Osteocyte (in vitro differentiated cells): ENCODE results near the gene PPARA. TPM values are rescaled to one million over a fixed set of nuclear protein-coding genes. Genes with fewer than 3 reads are reported as not detected.

Experiments used
- DNase-seq: peaks from one replicate; pipeline ENCODE4 v3.0.0; 2021; ENCODE audit warnings: mixed read lengths; ENCODE audit not compliant: unreplicated experiment; ENCODE audit errors: extremely low spot score
- H3K27ac Mint-ChIP-seq: one replicate; pipeline ENCODE4 v1.8.0; 2021; ENCODE audit warnings: mild to moderate bottlenecking, mixed read lengths; ENCODE audit not compliant: unreplicated experiment
- H3K27me3 Mint-ChIP-seq: one replicate; pipeline ENCODE4 v1.8.0; 2021; ENCODE audit warnings: mixed read lengths; ENCODE audit not compliant: unreplicated experiment
- H3K36me3 Mint-ChIP-seq: one replicate; pipeline ENCODE4 v1.8.0; 2021; ENCODE audit warnings: mixed read lengths; ENCODE audit not compliant: unreplicated experiment
- H3K4me1 Mint-ChIP-seq: one replicate; pipeline ENCODE4 v1.8.0; 2021; ENCODE audit warnings: mixed read lengths; ENCODE audit not compliant: unreplicated experiment
- H3K4me3 Mint-ChIP-seq: one replicate; pipeline ENCODE4 v1.8.0; 2021; ENCODE audit warnings: mild to moderate bottlenecking, moderate library complexity, mixed read lengths; ENCODE audit not compliant: unreplicated experiment
- H3K9me3 Mint-ChIP-seq: one replicate; pipeline ENCODE4 v1.8.0; 2021; ENCODE audit warnings: mixed read lengths; ENCODE audit not compliant: unreplicated experiment
- total RNA-seq: library from RNA; stranded (reverse); gene quantifications from 2 replicates; pipeline ENCODE4 v1.2.1, GENCODE V29; 2021
- TF ChIP-seq, protein P1 (sequence below): fragments of 200-600 bp; sonication (generic); IDR thresholded peaks from 2 replicates; pipeline ENCODE4 v1.5.0; 2021; ENCODE audit warnings: antibody characterized with exemption, mild to moderate bottlenecking, moderate library complexity

PPARA gene
- total RNA-seq, 1 donor from 2014 or later, result 21.9 TPM

DNA sequence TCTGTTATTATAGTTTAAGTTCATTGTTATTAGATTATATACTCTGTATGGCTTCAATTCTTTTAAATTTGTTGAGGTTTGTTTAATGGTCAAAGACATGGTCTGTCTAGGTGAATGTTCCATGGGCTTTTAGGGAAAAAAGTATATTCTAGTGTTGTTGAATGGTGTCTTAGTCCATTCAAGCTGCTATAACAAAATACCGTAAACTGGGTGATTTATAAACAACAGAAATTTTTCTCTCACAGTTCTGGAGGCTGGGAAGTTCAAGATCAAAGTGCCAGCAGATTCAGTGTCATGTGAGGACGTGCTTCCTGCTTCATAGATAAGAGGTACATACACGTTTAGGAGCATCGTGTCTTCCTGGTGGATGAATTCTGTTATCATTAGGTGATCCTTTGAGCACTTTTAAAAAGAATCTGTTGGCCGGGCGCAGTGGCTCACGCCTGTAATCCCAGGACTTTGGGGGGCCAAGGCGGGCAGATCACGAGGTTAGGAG, 26.2 kb downstream of the PPARA start:
- peaks cover 9% of the 10 kb centered on the region for H3K4me1 Mint-ChIP-seq
- H3K27me3 Mint-ChIP-seq, result no peaks in the 10 kb centered on the region
- no peak overlapping the region for H3K27ac Mint-ChIP-seq
- TF ChIP-seq, protein P1, sequence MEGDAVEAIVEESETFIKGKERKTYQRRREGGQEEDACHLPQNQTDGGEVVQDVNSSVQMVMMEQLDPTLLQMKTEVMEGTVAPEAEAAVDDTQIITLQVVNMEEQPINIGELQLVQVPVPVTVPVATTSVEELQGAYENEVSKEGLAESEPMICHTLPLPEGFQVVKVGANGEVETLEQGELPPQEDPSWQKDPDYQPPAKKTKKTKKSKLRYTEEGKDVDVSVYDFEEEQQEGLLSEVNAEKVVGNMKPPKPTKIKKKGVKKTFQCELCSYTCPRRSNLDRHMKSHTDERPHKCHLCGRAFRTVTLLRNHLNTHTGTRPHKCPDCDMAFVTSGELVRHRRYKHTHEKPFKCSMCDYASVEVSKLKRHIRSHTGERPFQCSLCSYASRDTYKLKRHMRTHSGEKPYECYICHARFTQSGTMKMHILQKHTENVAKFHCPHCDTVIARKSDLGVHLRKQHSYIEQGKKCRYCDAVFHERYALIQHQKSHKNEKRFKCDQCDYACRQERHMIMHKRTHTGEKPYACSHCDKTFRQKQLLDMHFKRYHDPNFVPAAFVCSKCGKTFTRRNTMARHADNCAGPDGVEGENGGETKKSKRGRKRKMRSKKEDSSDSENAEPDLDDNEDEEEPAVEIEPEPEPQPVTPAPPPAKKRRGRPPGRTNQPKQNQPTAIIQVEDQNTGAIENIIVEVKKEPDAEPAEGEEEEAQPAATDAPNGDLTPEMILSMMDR, result no peak
- peaks cover 23% of the 10 kb centered on the region for H3K9me3 Mint-ChIP-seq
- H3K4me3 Mint-ChIP-seq, result no peak overlapping the region
- peaks cover 40% of the 10 kb centered on the region for H3K36me3 Mint-ChIP-seq
- DNase-seq, result no peak

DNA sequence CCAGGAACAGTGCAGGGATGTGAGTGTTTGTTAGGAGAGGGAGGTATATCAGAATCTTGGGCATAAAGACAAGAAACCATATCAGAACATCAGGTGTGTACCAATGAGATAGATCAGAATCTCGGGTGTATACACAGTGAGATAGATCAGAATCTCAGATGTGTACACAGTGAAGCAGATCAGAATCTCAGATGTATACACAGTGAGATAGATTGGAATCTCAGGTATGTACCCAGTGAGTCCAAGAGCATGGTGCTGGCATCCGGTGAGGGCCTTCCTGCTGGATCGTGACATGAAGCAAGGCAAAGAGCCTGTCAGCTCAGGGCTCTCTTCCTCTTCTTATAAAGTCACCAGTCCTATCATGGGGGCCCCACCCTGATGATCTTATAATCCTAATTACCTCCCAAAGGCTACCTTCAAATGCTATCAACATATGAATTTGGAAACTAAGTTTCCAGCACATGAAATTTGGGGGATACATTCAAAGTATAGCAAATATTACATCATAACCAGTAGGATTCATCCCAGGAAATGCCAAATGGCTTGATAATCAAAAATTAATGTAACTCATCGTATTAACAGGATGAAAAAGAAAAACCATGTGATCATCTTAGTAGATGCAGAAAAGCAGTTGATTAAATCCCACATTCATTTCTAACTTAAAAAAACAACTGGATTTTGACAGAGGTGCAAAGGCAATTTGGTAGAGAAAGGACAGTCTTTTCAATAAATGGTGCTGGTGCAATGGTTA, 28.6 kb downstream of the PPARA start:
- peaks cover 55% of the 10 kb centered on the region for H3K36me3 Mint-ChIP-seq
- peaks cover 23% of the 10 kb centered on the region for H3K9me3 Mint-ChIP-seq
- H3K4me3 Mint-ChIP-seq, result no peak overlapping the region
- TF ChIP-seq, protein P1, result no peak
- no peaks in the 10 kb centered on the region for H3K4me1 Mint-ChIP-seq
- H3K27me3 Mint-ChIP-seq, result no peaks in the 10 kb centered on the region
- no peak overlapping the region for H3K27ac Mint-ChIP-seq
- no peak for DNase-seq

DNA sequence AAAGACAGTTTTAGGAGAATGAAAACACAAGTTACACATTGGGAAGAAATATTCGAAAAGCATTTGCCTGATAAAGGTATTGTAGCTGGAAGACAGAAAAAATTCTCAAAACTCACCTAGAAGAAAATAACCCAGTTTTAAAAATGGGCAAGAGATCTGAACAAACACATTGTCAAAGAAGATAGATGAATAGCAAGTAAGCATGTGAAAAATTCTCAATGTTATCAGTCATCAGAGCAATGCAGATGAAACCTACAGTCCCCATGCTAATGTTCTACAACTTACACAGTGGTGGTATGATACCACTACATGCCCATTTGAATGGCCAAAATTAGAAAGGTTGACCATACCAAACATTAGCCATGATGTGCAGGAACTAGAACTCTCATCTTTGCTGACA, 29.4 kb downstream of the PPARA start:
- H3K27me3 Mint-ChIP-seq, result no peaks in the 10 kb centered on the region
- no peak overlapping the region for H3K4me3 Mint-ChIP-seq
- H3K36me3 Mint-ChIP-seq, result peaks cover 57% of the 10 kb centered on the region
- H3K4me1 Mint-ChIP-seq, result no peaks in the 10 kb centered on the region
- H3K27ac Mint-ChIP-seq, result no peak overlapping the region
- TF ChIP-seq, protein P1, result no peak
- peaks cover 23% of the 10 kb centered on the region for H3K9me3 Mint-ChIP-seq
- DNase-seq, result no peak

DNA sequence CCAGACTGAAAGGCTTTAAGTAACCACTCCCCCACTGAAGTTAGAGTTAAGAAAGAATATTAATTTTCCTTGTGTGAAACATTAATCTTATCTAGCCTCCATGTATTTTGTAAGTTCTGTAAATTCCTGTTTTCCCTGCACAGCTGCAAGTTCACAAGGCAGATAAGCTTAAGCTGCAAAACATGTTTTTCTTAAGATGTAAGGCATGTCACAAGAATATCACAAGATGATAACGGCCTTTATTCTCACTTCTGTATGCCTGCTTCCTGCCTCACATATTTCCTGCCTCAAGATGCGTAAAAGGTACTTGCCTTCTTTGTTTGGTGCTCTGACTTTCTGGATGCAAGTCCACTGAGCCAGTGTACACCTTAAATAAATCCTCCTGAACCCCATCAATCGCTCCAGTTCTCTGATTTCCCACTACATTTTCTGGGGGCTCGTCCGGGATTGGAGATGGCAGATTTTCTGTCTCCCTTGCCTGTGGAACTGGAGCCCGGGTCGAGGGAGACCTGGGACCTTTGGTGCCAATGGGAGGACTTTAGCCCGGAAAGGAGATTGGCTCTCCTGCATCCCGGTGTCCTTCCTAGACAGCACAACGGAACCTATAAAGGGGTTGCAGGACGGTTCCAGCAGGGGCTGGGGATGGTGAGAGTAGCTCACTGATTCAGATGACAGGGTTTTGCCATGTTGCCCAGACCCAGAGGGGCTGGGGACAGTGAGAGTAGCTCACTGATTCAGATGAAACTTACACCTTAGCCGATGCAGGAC, 30.2 kb downstream of the PPARA start:
- no peak overlapping the region for H3K4me3 Mint-ChIP-seq
- no peak overlapping the region for H3K27ac Mint-ChIP-seq
- peaks cover 23% of the 10 kb centered on the region for H3K9me3 Mint-ChIP-seq
- peaks cover 62% of the 10 kb centered on the region for H3K36me3 Mint-ChIP-seq
- H3K4me1 Mint-ChIP-seq, result no peaks in the 10 kb centered on the region
- TF ChIP-seq, protein P1, result no peak
- H3K27me3 Mint-ChIP-seq, result no peaks in the 10 kb centered on the region
- no peak for DNase-seq

DNA sequence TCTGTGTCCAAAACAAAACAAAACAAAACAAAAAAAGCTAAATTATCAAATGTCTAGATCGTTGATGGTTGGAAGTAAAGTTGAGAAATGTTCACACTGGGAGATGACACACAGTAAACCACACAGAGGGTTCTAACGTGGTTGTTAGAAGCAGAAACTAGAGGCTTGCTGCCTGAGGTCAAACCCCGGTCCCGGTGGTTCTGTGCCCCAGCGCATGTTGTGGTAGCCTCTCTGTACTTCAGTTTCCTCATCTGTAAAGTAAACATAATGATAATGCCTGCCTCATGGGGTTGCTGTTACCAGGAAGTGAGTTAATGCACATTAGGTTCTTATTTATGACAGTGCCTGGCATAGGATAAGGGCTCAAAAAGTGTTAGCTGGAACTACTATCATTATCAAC, 33.4 kb downstream of the PPARA start:
- H3K27ac Mint-ChIP-seq, result no peak overlapping the region
- DNase-seq, result no peak
- H3K4me1 Mint-ChIP-seq, result no peaks in the 10 kb centered on the region
- no peaks in the 10 kb centered on the region for H3K27me3 Mint-ChIP-seq
- H3K9me3 Mint-ChIP-seq, result peaks cover 27% of the 10 kb centered on the region
- H3K36me3 Mint-ChIP-seq, result peaks cover 68% of the 10 kb centered on the region
- TF ChIP-seq, protein P1, result no peak
- no peak overlapping the region for H3K4me3 Mint-ChIP-seq
